Adrenal gland (tissue), 5 donors: ENCODE data around the gene USP25.

Experiments
- POLR2A ChIP-seq, 2 donors: fragments of 450-650 bp; IDR thresholded peaks; one replicate each; pipeline ENCODE4 v1.6.1; 2017; ENCODE audit warnings: antibody characterized with exemption in 2 of 2, mild to moderate bottlenecking in 2 of 2, moderate library complexity in 1 of 2
- TF ChIP-seq, protein P1 (sequence below), 6 experiments: fragments of 450-650 bp in 4 of 6; fragments of 200-600 bp in 2 of 6; sonication (generic) in 1 of 6; IDR thresholded peaks; 1 replicate in 5 of 6; 2 replicates in 1 of 6; pipeline versions ENCODE4 v1.5.1 to v1.8.0; 2016 to 2021; ENCODE audit warnings: antibody characterized with exemption in 6 of 6, mild to moderate bottlenecking in 2 of 6, moderate library complexity in 1 of 6
- donor health status: DM: no; HTN: no; CAD: no.

DNA sequence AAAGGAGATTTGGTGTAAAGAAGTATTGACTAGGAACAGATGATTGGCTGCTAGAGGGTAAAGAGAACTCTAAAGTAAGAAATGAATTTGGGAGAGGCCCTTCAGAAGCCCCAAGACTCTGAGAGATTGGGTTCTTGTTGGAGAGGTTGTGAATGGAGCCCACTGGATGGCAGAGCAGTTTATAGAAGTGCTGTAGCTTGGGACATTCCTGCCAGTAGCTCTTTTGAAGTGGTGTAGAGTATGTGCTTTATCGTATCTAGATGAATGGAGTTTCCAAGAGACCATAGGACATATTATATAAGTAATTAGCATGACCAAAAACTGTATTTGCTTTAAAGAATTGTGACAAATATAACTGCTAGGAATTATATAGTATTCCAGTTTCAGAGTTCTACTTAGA lies 21.3 kb downstream of the USP25 start:
- TF ChIP-seq, protein P1, sequence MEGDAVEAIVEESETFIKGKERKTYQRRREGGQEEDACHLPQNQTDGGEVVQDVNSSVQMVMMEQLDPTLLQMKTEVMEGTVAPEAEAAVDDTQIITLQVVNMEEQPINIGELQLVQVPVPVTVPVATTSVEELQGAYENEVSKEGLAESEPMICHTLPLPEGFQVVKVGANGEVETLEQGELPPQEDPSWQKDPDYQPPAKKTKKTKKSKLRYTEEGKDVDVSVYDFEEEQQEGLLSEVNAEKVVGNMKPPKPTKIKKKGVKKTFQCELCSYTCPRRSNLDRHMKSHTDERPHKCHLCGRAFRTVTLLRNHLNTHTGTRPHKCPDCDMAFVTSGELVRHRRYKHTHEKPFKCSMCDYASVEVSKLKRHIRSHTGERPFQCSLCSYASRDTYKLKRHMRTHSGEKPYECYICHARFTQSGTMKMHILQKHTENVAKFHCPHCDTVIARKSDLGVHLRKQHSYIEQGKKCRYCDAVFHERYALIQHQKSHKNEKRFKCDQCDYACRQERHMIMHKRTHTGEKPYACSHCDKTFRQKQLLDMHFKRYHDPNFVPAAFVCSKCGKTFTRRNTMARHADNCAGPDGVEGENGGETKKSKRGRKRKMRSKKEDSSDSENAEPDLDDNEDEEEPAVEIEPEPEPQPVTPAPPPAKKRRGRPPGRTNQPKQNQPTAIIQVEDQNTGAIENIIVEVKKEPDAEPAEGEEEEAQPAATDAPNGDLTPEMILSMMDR (IDR thresholded peaks at IDR 0.05): no peak
- no peak for TF ChIP-seq POLR2A (IDR thresholded peaks at IDR 0.05)
